B cell (primary cell): ENCODE measurements around the gene PARD6G. TPM values are rescaled to one million over a fixed set of nuclear protein-coding genes. Genes with fewer than 3 reads are reported as not detected.

Source experiments
- ATAC-seq: fragments of 200-7000 bp; cut with Tn5 transposase; one replicate; pipeline ENCODE4 v1.10.0; 2021; ENCODE audit warnings: low read depth, mild to moderate bottlenecking, moderate number of reproducible peaks, moderate library complexity
- CTCF ChIA-PET: fragments of 350-600 bp; sonication (Branson Sonifier 250); formaldehyde crosslinking; loops from one replicate; lab custom pipeline; 2021; ENCODE audit warnings: antibody characterized with exemption, inconsistent platforms; lab: Charles Lee
- POLR2A ChIA-PET: fragments of 350-600 bp; sonication (Branson Sonifier 250); formaldehyde crosslinking; loops from one replicate; lab custom pipeline; 2021; ENCODE audit warnings: antibody characterized with exemption; lab: Charles Lee
- DNase-seq: peaks from one replicate; pipeline ENCODE4 v3.0.0; 2013
- H2AFZ ChIP-seq: 2 replicates; pipeline ENCODE4 v1.6.1; 2012; ENCODE audit warnings: mild to moderate bottlenecking, low read depth, low read length; ENCODE audit not compliant: insufficient read depth, poor library complexity, severe bottlenecking
- H3K27ac ChIP-seq, 2 donors: 1 replicate in 1 of 2; 2 replicates in 1 of 2; pipeline ENCODE4 v1.5.1; 2012 to 2013; ENCODE audit warnings: low read length in 2 of 2, mild to moderate bottlenecking in 2 of 2, moderate library complexity in 1 of 2
- H3K27me3 ChIP-seq, 4 experiments: fragments of 200-600 bp in 1 of 4; sonication (generic) in 1 of 4; replicated peaks in 1 of 4; 1 replicate in 2 of 4; 2 replicates in 2 of 4; pipeline versions ENCODE4 v1.6.1 to v1.7.0; 2013 to 2016; ENCODE audit warnings: low read length in 3 of 4, mild to moderate bottlenecking in 2 of 4, mixed read lengths in 1 of 4, moderate library complexity in 1 of 4; ENCODE audit not compliant: insufficient read depth in 4 of 4, control insufficient read depth in 3 of 4; ENCODE audit errors: control extremely low read depth in 1 of 4
- H3K36me3 ChIP-seq, 2 experiments: replicated peaks in 1 of 2; 1 replicate in 1 of 2; 2 replicates in 1 of 2; pipeline versions ENCODE4 v1.6.1 to v1.7.1; 2013; ENCODE audit warnings: low read length in 1 of 2; ENCODE audit not compliant: insufficient read depth in 2 of 2, control insufficient read depth in 1 of 2; ENCODE audit errors: control extremely low read depth in 1 of 2, extremely low read depth in 1 of 2
- H3K4me1 ChIP-seq, 2 donors: fragments of 200-600 bp in 1 of 2; sonication (generic) in 1 of 2; 1 replicate in 1 of 2; 2 replicates in 1 of 2; pipeline versions ENCODE4 v1.5.1 to v1.6.1; 2013 to 2017; ENCODE audit warnings: low read length in 2 of 2; ENCODE audit not compliant: control insufficient read depth in 2 of 2, insufficient read depth in 2 of 2
- H3K4me2 ChIP-seq: replicated peaks from 2 replicates; pipeline ENCODE3; 2012; ENCODE audit warnings: mild to moderate bottlenecking, low read depth, low read length; ENCODE audit not compliant: poor library complexity, severe bottlenecking
- H3K4me3 ChIP-seq, 5 experiments: fragments of 200-600 bp in 1 of 5; sonication (generic) in 1 of 5; 1 replicate in 3 of 5; 2 replicates in 2 of 5; pipeline versions ENCODE4 v1.5.1 to v1.7.0; 2011 to 2016; ENCODE audit warnings: low read length in 4 of 5, mild to moderate bottlenecking in 4 of 5, low read depth in 2 of 5, control low read depth in 1 of 5, moderate library complexity in 1 of 5; ENCODE audit not compliant: insufficient read depth in 1 of 5; ENCODE audit errors: control extremely low read depth in 1 of 5, extremely low read depth in 1 of 5
- H3K79me2 ChIP-seq: fragments of 200-600 bp; sonication (generic); one replicate; pipeline ENCODE4 v1.6.0; 2016; ENCODE audit warnings: low read length; ENCODE audit not compliant: control insufficient read depth, insufficient read depth
- H3K9ac ChIP-seq: fragments of 200-600 bp; sonication (generic); 2 replicates; pipeline ENCODE4 v1.6.1; 2017; ENCODE audit warnings: mild to moderate bottlenecking, low read length, moderate library complexity
- H3K9me3 ChIP-seq, 3 donors: one replicate each; pipeline versions ENCODE4 v1.6.1 to v1.7.1; 2013; ENCODE audit warnings: low read length in 2 of 3; ENCODE audit not compliant: control insufficient read depth in 2 of 3, insufficient read depth in 1 of 3; ENCODE audit errors: control extremely low read depth in 1 of 3
- H4K20me1 ChIP-seq: 2 replicates; pipeline ENCODE4 v1.6.0; 2012; ENCODE audit warnings: mild to moderate bottlenecking, low read length; ENCODE audit not compliant: insufficient read depth, control insufficient read depth, poor library complexity, severe bottlenecking
- H3K27ac Mint-ChIP-seq: one replicate; pipeline ENCODE4 v1.8.0; 2021; ENCODE audit warnings: mixed read lengths
- H3K27me3 Mint-ChIP-seq: one replicate; pipeline ENCODE4 v1.8.0; 2021; ENCODE audit warnings: mixed read lengths
- H3K4me1 Mint-ChIP-seq: one replicate; pipeline ENCODE4 v1.8.0; 2021; ENCODE audit warnings: mixed read lengths
- H3K4me3 Mint-ChIP-seq: one replicate; pipeline ENCODE4 v1.8.0; 2021; ENCODE audit warnings: mixed read lengths
- H3K9me3 Mint-ChIP-seq: one replicate; pipeline ENCODE4 v1.8.0; 2022; ENCODE audit warnings: mixed read lengths; ENCODE audit not compliant: insufficient read depth
- EZH2 ChIP-seq: IDR thresholded peaks from 2 replicates; pipeline ENCODE4 v1.6.1; 2012; ENCODE audit warnings: borderline replicate concordance, low read depth, mild to moderate bottlenecking, moderate library complexity, low read length; ENCODE audit not compliant: insufficient read depth, poor library complexity, severe bottlenecking
- WGBS: methylation state at CpG from one replicate; pipeline ENCODE4 v1.1.5; 2013; ENCODE audit warnings: missing lambda C conversion rate; ENCODE audit not compliant: insufficient coverage; 5-methylcytosine and 5-hydroxymethylcytosine counted together
- intact Hi-C: fragments of 100-400 bp; cut with micrococcal nuclease; formaldehyde crosslinking; loops from one replicate; pipeline ENCODE4 v1.10.0; 2022
- polyA minus RNA-seq: library from RNA; depleted of rRNA, polyadenylated mRNA; stranded (reverse); fragments of >200 nt; gene quantifications from 2 replicates; pipeline ENCODE4 v1.2.3, GENCODE V29; 2012
- polyA plus RNA-seq: library from polyadenylated mRNA; depleted of rRNA; stranded (reverse); fragments of >200 nt; gene quantifications from 2 replicates; pipeline ENCODE4 v1.2.3, GENCODE V29; 2012
- total RNA-seq, 2 donors: library from RNA; stranded (reverse); fragments of 120-200 nt in 1 of 2; gene quantifications; 1 replicate in 1 of 2; 2 replicates in 1 of 2; pipeline versions ENCODE4 v1.2.3 to v1.2.4, GENCODE V29; 2013 to 2022
- TF ChIP-seq, protein P1 (sequence below): fragments of 200-600 bp; IDR thresholded peaks from one replicate; pipeline ENCODE4 v1.8.0; 2022; ENCODE audit warnings: antibody characterized with exemption, mild to moderate bottlenecking

PARD6G gene, protein sequence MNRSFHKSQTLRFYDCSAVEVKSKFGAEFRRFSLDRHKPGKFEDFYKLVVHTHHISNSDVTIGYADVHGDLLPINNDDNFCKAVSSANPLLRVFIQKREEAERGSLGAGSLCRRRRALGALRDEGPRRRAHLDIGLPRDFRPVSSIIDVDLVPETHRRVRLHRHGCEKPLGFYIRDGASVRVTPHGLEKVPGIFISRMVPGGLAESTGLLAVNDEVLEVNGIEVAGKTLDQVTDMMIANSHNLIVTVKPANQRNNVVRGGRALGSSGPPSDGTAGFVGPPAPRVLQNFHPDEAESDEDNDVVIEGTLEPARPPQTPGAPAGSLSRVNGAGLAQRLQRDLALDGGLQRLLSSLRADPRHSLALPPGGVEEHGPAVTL
- total RNA-seq (not detected in 2 replicates), polyA plus RNA-seq (not detected in 2 replicates), polyA minus RNA-seq (not detected in 2 replicates)
- total RNA-seq (2013), result 0.09 TPM

DNA sequence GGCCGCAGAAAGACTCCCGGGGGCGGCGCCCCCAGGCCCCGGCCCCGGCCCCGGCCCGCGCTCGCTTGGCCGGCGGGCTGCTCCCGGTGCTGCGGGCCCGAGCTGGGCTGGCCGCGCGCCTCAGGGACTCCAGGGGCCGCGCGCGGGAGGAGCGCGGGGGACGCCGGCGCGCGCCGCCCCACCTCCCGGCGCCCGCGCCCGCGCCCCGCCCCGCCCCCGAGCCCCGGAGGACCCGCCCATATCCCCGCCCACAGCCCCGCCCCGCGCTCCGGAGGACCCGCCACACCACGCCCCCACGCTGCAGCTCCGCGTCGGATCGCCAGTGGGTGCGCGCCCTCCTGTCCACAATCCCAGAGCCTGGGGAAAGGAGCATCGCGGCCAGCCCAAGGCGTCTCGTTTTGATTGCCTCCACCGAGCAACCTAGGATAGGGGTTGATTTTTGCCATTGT is at the start of gene PARD6G:
TSS of gene PARD6G (minus strand) at position 122 of the 449 bp plus-strand sequence. CDS start 166 bp downstream, outside the sequence.
- intact Hi-C loops, result no loop called here
- CTCF ChIA-PET, result no interaction called here
- peak within 1 kb of the TSS; percentile 58 for H2AFZ ChIP-seq
- H3K27me3 Mint-ChIP-seq, result peaks cover 42% of the 10 kb centered on the region
- peak within 1 kb of the TSS; percentile 87 for H3K4me2 ChIP-seq
- POLR2A ChIA-PET, result no interaction called here
- H3K27ac Mint-ChIP-seq, result no peak within 1 kb of the TSS
- peak within 1 kb of the TSS in 4 of 5 experiments; percentile 24 to 44 (median 44) for H3K4me3 ChIP-seq
- peaks cover 10% of the 10 kb centered on the region for H3K4me1 Mint-ChIP-seq
- H3K9me3 ChIP-seq, result peaks cover 0 to 5% (median 0%) of the 10 kb centered on the region in 3 donors
- H3K27me3 ChIP-seq, result peaks cover 0 to 29% (median 14%) of the 10 kb centered on the region in 4 experiments
- no peaks in the 10 kb centered on the region for H4K20me1 ChIP-seq
- no peaks in the 10 kb centered on the region for H3K9me3 Mint-ChIP-seq
- peak; percentile 53 for DNase-seq
- 2% methylated on average over 40 of the region's 60 CpGs for WGBS
- ATAC-seq, result peak; percentile 74
- H3K27ac ChIP-seq, result no peak within 1 kb of the TSS
- peaks cover 8 to 10% of the 10 kb centered on the region in 2 donors for H3K4me1 ChIP-seq
- H3K9ac ChIP-seq, result peak within 1 kb of the TSS; percentile 43
- no peaks in the 10 kb centered on the region for H3K79me2 ChIP-seq
- TF ChIP-seq, protein P1, sequence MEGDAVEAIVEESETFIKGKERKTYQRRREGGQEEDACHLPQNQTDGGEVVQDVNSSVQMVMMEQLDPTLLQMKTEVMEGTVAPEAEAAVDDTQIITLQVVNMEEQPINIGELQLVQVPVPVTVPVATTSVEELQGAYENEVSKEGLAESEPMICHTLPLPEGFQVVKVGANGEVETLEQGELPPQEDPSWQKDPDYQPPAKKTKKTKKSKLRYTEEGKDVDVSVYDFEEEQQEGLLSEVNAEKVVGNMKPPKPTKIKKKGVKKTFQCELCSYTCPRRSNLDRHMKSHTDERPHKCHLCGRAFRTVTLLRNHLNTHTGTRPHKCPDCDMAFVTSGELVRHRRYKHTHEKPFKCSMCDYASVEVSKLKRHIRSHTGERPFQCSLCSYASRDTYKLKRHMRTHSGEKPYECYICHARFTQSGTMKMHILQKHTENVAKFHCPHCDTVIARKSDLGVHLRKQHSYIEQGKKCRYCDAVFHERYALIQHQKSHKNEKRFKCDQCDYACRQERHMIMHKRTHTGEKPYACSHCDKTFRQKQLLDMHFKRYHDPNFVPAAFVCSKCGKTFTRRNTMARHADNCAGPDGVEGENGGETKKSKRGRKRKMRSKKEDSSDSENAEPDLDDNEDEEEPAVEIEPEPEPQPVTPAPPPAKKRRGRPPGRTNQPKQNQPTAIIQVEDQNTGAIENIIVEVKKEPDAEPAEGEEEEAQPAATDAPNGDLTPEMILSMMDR, result no peak
- no peak for TF ChIP-seq EZH2
- H3K36me3 ChIP-seq, result no peaks in the 10 kb centered on the region
- peak within 1 kb of the TSS; percentile 75 for H3K4me3 Mint-ChIP-seq
